Epithelial cell of proximal tubule (primary cell): ENCODE measurements around the gene DUSP28. TPM values are rescaled to one million over a fixed set of nuclear protein-coding genes. Genes with fewer than 3 reads are reported as not detected.

Experiments used
- DNase-seq: peaks from one replicate; pipeline ENCODE4 v3.0.0-alpha.2; 2011; ENCODE audit warnings: low read depth
- H3K4me3 ChIP-seq: 2 replicates; pipeline ENCODE4 v1.5.1; 2011; ENCODE audit warnings: low read depth, mild to moderate bottlenecking, low read length
- total RNA-seq: library from RNA; depleted of rRNA; stranded (reverse); fragments of >200 nt; gene quantifications from 2 replicates; pipeline ENCODE4 v1.2.3, GENCODE V29; 2015
- TF ChIP-seq, protein P1 (sequence below): conservative IDR thresholded peaks from 2 replicates; pipeline ENCODE4 v1.5.1; 2012; ENCODE audit warnings: low read depth, mild to moderate bottlenecking, low read length

The DUSP28 gene
- total RNA-seq, 1 donor from 2014 or later: 6.3 TPM

DNA sequence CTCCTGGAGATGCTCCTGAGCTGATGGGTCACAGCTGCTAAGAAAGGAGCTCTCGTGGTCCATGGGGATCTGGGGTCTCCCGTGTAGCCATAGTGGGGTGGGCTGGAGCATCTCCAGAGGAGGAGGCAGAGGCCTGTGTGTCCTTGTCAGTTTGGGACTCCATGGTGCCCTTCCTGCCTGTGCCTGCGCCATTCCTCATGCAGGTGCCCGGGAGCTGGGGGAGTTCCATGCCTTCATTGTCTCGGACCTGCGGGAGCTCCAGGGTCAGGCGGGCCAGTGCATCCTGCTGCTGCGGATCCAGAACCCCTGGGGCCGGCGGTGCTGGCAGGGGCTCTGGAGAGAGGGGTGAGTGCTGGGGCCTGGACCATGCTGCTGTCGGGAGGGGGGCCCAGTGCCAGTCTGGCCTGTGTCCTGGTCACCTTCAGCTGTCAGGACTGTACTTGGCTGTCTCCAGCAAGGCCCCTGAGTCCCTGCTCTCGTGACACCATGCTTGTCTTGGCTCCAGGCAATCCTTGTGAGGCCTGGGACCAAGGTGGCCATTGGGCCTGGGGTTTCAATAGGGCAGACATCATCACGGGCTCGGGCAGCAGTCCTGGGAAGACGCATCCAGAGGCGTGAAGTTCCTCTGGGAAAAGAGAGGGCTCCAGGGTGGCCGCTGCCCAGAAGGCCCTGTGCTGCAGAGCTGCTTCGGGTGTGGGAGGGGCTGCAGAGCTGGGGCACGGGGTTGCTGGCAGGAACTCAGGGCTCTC lies 33.7 kb downstream of the DUSP28 start:
- no peak for DNase-seq
- no peak overlapping the region for H3K4me3 ChIP-seq
- TF ChIP-seq, protein P1, sequence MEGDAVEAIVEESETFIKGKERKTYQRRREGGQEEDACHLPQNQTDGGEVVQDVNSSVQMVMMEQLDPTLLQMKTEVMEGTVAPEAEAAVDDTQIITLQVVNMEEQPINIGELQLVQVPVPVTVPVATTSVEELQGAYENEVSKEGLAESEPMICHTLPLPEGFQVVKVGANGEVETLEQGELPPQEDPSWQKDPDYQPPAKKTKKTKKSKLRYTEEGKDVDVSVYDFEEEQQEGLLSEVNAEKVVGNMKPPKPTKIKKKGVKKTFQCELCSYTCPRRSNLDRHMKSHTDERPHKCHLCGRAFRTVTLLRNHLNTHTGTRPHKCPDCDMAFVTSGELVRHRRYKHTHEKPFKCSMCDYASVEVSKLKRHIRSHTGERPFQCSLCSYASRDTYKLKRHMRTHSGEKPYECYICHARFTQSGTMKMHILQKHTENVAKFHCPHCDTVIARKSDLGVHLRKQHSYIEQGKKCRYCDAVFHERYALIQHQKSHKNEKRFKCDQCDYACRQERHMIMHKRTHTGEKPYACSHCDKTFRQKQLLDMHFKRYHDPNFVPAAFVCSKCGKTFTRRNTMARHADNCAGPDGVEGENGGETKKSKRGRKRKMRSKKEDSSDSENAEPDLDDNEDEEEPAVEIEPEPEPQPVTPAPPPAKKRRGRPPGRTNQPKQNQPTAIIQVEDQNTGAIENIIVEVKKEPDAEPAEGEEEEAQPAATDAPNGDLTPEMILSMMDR: no peak

DNA sequence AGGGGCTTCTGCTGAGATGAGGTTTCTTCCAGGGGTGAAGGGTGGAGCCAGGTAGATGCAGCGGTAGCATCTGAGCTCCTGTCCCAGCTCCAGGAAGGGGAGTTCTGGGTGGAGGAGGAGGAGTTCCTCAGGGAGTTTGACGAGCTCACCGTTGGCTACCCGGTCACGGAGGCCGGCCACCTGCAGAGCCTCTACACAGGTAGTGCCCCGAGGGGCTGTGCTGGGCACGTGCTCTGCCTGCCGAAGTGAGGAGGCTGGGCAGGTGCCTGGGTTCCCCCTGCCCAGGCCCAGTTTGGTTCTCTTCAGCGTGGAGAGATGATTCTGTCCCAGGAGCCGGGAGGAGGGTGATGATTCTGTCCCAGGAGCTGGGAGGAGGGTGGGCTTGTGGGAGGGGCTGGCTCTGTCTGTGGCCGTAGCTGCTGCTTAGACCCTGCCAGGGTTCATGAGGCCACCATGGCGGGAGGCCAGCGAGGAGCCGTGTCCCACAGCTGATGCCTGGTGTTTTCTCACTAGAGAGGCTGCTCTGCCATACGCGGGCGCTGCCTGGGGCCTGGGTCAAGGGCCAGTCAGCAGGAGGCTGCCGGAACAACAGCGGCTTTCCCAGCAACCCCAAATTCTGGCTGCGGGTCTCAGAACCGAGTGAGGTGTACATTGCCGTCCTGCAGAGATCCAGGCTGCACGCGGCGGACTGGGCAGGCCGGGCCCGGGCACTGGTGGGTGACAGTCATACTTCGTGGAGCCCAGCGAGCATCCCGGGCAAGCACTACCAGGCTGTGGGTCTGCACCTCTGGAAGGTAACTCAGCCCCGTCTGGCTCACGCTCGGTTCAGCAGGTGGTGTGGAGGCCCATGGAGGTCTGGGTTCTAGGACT lies 34.6 kb downstream of the DUSP28 start:
- no peak for DNase-seq
- no peak overlapping the region for H3K4me3 ChIP-seq
- TF ChIP-seq, protein P1: no peak

DNA sequence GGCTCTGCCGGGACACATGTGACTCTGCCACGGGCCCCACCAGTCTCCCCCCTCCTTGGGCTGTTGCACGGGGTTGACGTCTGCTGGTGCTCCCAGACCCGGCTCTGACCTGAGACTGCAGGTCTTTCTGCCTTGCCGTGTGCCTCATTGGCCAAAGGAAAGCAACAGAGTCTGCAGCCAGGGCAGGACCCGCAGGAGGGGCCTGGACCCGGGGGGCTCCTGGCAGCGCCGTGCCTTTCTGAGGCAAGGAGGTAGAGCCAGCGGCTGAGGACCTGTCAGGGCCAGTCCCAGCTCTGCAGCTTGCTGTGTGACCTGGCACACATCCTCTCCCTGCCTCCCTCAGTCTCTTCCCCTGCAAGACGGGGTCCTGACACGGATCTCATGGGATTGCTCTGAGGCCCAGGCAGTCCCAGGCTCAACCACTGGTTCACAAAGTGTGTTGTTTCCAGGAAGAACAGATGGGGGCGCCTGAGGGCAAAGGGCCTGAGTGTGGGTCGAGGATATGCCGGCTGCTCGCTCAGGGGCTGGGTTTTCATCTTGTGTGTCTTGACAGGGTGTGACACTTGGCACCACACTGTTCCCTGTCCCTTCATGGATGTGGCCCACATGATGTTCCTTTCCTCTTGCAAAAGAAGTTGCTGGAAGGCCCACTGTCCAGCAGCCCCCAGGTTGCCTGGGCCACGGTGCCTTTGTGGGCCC lies 35.4 kb downstream of the DUSP28 start:
- no peak for DNase-seq

DNA sequence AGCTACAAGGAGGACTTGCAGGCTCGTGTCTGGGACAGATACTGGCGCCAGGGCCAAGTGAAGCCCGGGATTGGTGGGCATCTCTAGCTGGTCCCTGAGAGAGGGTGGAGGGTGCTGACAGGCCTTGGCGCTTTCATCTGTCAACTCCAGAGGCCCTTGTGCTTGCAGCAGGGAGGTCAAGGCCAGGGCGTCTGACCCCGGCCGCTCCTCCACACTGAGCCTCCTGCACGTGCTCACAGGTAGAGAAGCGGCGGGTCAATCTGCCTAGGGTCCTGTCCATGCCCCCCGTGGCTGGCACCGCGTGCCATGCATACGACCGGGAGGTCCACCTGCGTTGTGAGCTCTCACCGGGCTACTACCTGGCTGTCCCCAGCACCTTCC lies 35.9 kb downstream of the DUSP28 start:
- TF ChIP-seq, protein P1: no peak
- H3K4me3 ChIP-seq: no peak overlapping the region
- no peak for DNase-seq

More for the DNA sequence above, 35.4 kb downstream of the DUSP28 start:
- no peak overlapping the region for H3K4me3 ChIP-seq
- TF ChIP-seq, protein P1: peak; percentile 37

DNA sequence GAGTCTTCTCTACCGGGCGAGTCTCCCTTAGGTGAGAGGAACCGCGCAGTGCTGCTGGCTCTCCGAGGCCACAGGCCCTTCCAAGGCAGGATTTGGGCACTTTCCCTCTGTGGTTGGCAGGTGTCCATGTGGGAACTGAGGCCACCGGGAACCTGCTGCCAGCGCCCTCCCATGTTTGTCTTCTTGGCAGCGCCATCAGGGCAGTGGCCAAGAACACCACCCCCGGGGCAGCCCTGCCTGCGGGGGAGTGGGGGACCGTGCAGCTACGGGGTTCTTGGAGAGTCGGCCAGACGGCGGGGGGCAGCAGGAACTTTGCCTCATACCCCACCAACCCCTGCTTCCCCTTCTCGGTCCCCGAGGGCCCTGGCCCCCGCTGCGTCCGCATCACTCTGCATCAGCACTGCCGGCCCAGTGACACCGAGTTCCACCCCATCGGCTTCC lies 36.4 kb downstream of the DUSP28 start:
- no peak for DNase-seq
- no peak overlapping the region for H3K4me3 ChIP-seq
- TF ChIP-seq, protein P1: no peak

DNA sequence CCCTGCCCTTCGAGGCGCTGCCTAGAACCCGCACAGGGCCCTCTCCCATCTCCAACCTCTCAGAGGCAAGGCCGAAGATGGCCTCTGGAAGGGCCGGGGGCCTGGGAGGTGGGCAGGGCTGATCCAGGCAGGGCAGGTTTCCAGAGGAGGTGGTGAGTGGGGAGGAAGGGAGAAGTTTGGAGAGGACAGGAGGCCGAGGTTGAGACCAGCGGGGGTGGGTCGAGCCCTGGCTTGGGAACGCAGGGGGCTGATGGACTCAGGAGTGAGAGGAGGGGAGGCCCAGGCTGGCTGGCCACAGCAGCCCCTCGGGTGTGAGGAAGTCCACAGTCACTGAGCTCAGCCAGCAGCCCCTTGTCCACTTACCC lies 36.9 kb downstream of the DUSP28 start:
- H3K4me3 ChIP-seq: no peak overlapping the region
- TF ChIP-seq, protein P1: no peak
- no peak for DNase-seq
